ENCODE data around the gene SCAF1. TPM values are rescaled to one million over a fixed set of nuclear protein-coding genes. Genes with fewer than 3 reads are reported as not detected.

Gene SCAF1
- total and polyA plus RNA-seq, 2 donors (not counting 1 experiment from before 2014, with no cell fraction given), result 17.1 to 68.3 TPM

GRCh38 chr19:49657493-49658138, 15.6 kb downstream of the SCAF1 start:
- peaks cover 0 to 1% (median 0%) of the 10 kb centered on the region in 3 donors for H3K9me3 ChIP-seq (ENCODE audit: control extremely low read depth in 1 of 3, control insufficient read depth in 2 of 3, insufficient read depth in 1 of 3, low read length in 2 of 3)
- H3K4me1 Mint-ChIP-seq, result peaks cover 2% of the 10 kb centered on the region
- H4K20me1 ChIP-seq (ENCODE audit: control insufficient read depth, insufficient read depth, low read length, poor library complexity, severe bottlenecking), result peaks cover 82% of the 10 kb centered on the region
- ChIA-PET CTCF (interaction anchor here (0.5 kb wide), 1 partner anchor 187 kb away, joined by 3 read pairs; no protein-coding TSS in a partner anchor), POLR2A (no interaction called here)
- H2AFZ ChIP-seq (ENCODE audit: insufficient read depth, low read depth, low read length, poor library complexity, severe bottlenecking), result no peak overlapping the region
- no peak for TF ChIP-seq EZH2 (IDR thresholded peaks at IDR 0.05; ENCODE audit: borderline replicate concordance, insufficient read depth, low read depth, low read length, poor library complexity, severe bottlenecking)
- TF ChIP-seq CTCF (IDR thresholded peaks at IDR 0.05), result no peak
- H3K27ac Mint-ChIP-seq, result no peak overlapping the region
- H3K4me3 Mint-ChIP-seq, result no peak overlapping the region
- no peak overlapping the region for H3K4me2 ChIP-seq (replicated peaks; ENCODE audit: low read depth, low read length, poor library complexity, severe bottlenecking)
- intact Hi-C loops (cut with micrococcal nuclease), result no loop called here
- WGBS (ENCODE audit: insufficient coverage), result 98% methylated on average over 22 of the region's 22 CpGs
- ATAC-seq (ENCODE audit: low read depth) (no peak), DNase-seq (no peak)
- H3K9ac ChIP-seq (ENCODE audit: low read length), result no peak overlapping the region
- peaks cover 39% of the 10 kb centered on the region for H3K79me2 ChIP-seq (ENCODE audit: control insufficient read depth, insufficient read depth, low read length)
- no peak overlapping the region for H3K4me3 ChIP-seq (ENCODE audit: control extremely low read depth in 1 of 5, extremely low read depth in 1 of 5, insufficient read depth in 1 of 5, low read depth in 2 of 5, low read length in 4 of 5)
- peaks cover 2 to 88% of the 10 kb centered on the region in 2 experiments for H3K36me3 ChIP-seq (replicated peaks in 1 of 2; ENCODE audit: control extremely low read depth in 1 of 2, control insufficient read depth in 1 of 2, extremely low read depth in 1 of 2, insufficient read depth in 2 of 2, low read length in 1 of 2)
- no peaks in the 10 kb centered on the region for H3K9me3 Mint-ChIP-seq (ENCODE audit: insufficient read depth)
- H3K27me3 ChIP-seq (replicated peaks in 1 of 4; ENCODE audit: control extremely low read depth in 1 of 4, control insufficient read depth in 3 of 4, insufficient read depth in 4 of 4, low read length in 3 of 4), result no peaks in the 10 kb centered on the region
- H3K4me1 ChIP-seq (ENCODE audit: control insufficient read depth in 2 of 2, insufficient read depth in 2 of 2, low read length in 2 of 2), result no peaks in the 10 kb centered on the region
- no peaks in the 10 kb centered on the region for H3K27me3 Mint-ChIP-seq
- H3K27ac ChIP-seq (ENCODE audit: low read length in 2 of 2), result no peak overlapping the region

- WGBS (ENCODE audit: insufficient coverage), result 97% methylated on average over 11 of the region's 15 CpGs
- Histone ChIP-seq H2AFZ (ENCODE audit: insufficient read depth, low read depth, low read length, poor library complexity, severe bottlenecking) (no peak overlapping the region), H4K20me1 (ENCODE audit: control insufficient read depth, insufficient read depth, low read length, poor library complexity, severe bottlenecking) (peaks cover 82% of the 10 kb centered on the region), H3K4me3 (ENCODE audit: control extremely low read depth in 1 of 5, extremely low read depth in 1 of 5, insufficient read depth in 1 of 5, low read depth in 2 of 5, low read length in 4 of 5) (no peak overlapping the region), H3K9me3 (ENCODE audit: control extremely low read depth in 1 of 3, control insufficient read depth in 2 of 3, insufficient read depth in 1 of 3, low read length in 2 of 3) (no peaks in the 10 kb centered on the region), H3K9ac (ENCODE audit: low read length) (no peak overlapping the region), H3K36me3 (replicated peaks in 1 of 2; ENCODE audit: control extremely low read depth in 1 of 2, control insufficient read depth in 1 of 2, extremely low read depth in 1 of 2, insufficient read depth in 2 of 2, low read length in 1 of 2) (peaks cover 3 to 87% of the 10 kb centered on the region in 2 experiments), H3K79me2 (ENCODE audit: control insufficient read depth, insufficient read depth, low read length) (peaks cover 39% of the 10 kb centered on the region), H3K27ac (ENCODE audit: low read length in 2 of 2) (no peak overlapping the region), H3K4me2 (replicated peaks; ENCODE audit: low read depth, low read length, poor library complexity, severe bottlenecking) (no peak overlapping the region), H3K4me1 (ENCODE audit: control insufficient read depth in 2 of 2, insufficient read depth in 2 of 2, low read length in 2 of 2) (peaks cover 0 to 5% of the 10 kb centered on the region in 2 donors), H3K27me3 (replicated peaks in 1 of 4; ENCODE audit: control extremely low read depth in 1 of 4, control insufficient read depth in 3 of 4, insufficient read depth in 4 of 4, low read length in 3 of 4) (no peaks in the 10 kb centered on the region)
- ChIA-PET POLR2A (no interaction called here), CTCF (interaction anchor here (0.5 kb wide), 1 partner anchor 188 kb away, joined by 3 read pairs; no protein-coding TSS in a partner anchor)
- Mint-ChIP-seq H3K27ac (no peak overlapping the region), H3K4me3 (no peak overlapping the region), H3K27me3 (no peaks in the 10 kb centered on the region), H3K9me3 (ENCODE audit: insufficient read depth) (no peaks in the 10 kb centered on the region), H3K4me1 (peaks cover 7% of the 10 kb centered on the region)
- no peak for ATAC-seq (ENCODE audit: low read depth)
- TF ChIP-seq CTCF (IDR thresholded peaks at IDR 0.05) (no peak), EZH2 (IDR thresholded peaks at IDR 0.05; ENCODE audit: borderline replicate concordance, insufficient read depth, low read depth, low read length, poor library complexity, severe bottlenecking) (no peak)
- intact Hi-C loops (cut with micrococcal nuclease), result no loop called here
- DNase-seq, result no peak
These were observed 16.1 kb downstream of the SCAF1 start for GRCh38 chr19:49658139-49658517.
